Measurements from ENCODE around the gene TPCN2. TPM values are rescaled to one million over a fixed set of nuclear protein-coding genes. Genes with fewer than 3 reads are reported as not detected.
A peak's percentile ranks its signal among the peaks of the same experiment; 100 is the strongest.

The TPCN2 gene
- total RNA-seq, 1 experiment from 2014 or later, result 20.6 TPM

GRCh38 chr11:69044111-69045013 is 4.4 kb upstream of the TPCN2 start:
- H3K4me3 ChIP-seq (ENCODE audit: low read depth in 2 of 2, low read length in 2 of 2), result no peak overlapping the region
- ChIA-PET CTCF (interaction anchor here (0.5 to 1.3 kb wide), 10 partner anchors 9 to 906 kb away, joined by 3 to 5 read pairs (median 3); no protein-coding TSS in a partner anchor), POLR2A (interaction anchor here (0.5 kb wide), 1 partner anchor 25 kb away, joined by 4 read pairs; no protein-coding TSS in a partner anchor)
- intact Hi-C loops (cut with micrococcal nuclease; ENCODE audit: unreplicated experiment), result loop anchor here (5.0 kb wide), 1 partner anchor 142 kb away; the partner anchor contains the start of genes IGHMBP2 and MRPL21
- DNase-seq (ENCODE audit: low read depth, low spot score), result peak; percentile 42
- H3K27me3 ChIP-seq (ENCODE audit: control insufficient read depth, insufficient read depth, low read length), result no peaks in the 10 kb centered on the region
- peak; percentile 85 for ATAC-seq
- BruUV-seq (replicated peaks), result no TSS peak
- H3K9me3 ChIP-seq (ENCODE audit: control insufficient read depth, insufficient read depth, low read depth, low read length), result no peaks in the 10 kb centered on the region
- H3K36me3 ChIP-seq (ENCODE audit: control insufficient read depth, insufficient read depth, low read length), result no peaks in the 10 kb centered on the region; the same call in 1 of the 2 replicates
- H3K4me1 ChIP-seq (ENCODE audit: control insufficient read depth, insufficient read depth, low read length), result peaks cover 14% of the 10 kb centered on the region
- no peak overlapping the region for H3K27ac ChIP-seq (ENCODE audit: low read length)
- TF ChIP-seq TCF7L2 (IDR thresholded peaks at IDR 0.05; ENCODE audit: low read depth, low read length), result peak; percentile 69
- no peak for TF ChIP-seq REST (IDR thresholded peaks at IDR 0.05; ENCODE audit: insufficient read depth in 1 of 2, low read depth in 2 of 2, low read length in 1 of 2)
- peak; percentile 97 for TF ChIP-seq CTCF (IDR thresholded peaks at IDR 0.05)
- in situ Hi-C loops (cut with HindIII; ENCODE audit: low pct_unique_long_range_greater_than_20kb, low sequenced_read_pairs), result no loop called here

GRCh38 chr11:69048031-69048693 is 570 bp upstream of the TPCN2 start:
- intact Hi-C loops (cut with micrococcal nuclease; ENCODE audit: unreplicated experiment), result no loop called here
- Histone ChIP-seq H3K36me3 (ENCODE audit: control insufficient read depth, insufficient read depth, low read length) (no peaks in the 10 kb centered on the region; the same call in 1 of the 2 replicates), H3K27ac (ENCODE audit: low read length) (peak overlapping the region; percentile 87), H3K4me3 (ENCODE audit: low read depth in 2 of 2, low read length in 2 of 2) (peak overlapping the region; percentile 72 to 86), H3K9me3 (ENCODE audit: control insufficient read depth, insufficient read depth, low read depth, low read length) (no peaks in the 10 kb centered on the region), H3K4me1 (ENCODE audit: control insufficient read depth, insufficient read depth, low read length) (peaks cover 37% of the 10 kb centered on the region), H3K27me3 (ENCODE audit: control insufficient read depth, insufficient read depth, low read length) (no peaks in the 10 kb centered on the region)
- CTCF ChIA-PET, result interaction anchor here (0.6 to 0.7 kb wide), 2 partner anchors 250 to 415 kb away, joined by 3 to 4 read pairs; no protein-coding TSS in a partner anchor
- BruUV-seq (replicated peaks), result no TSS peak
- no peak for TF ChIP-seq SIN3A (IDR thresholded peaks at IDR 0.05; ENCODE audit: borderline replicate concordance, insufficient read depth, low read depth, low read length)
- ATAC-seq (0 out of 2 replicates have a peak, but pooled peaks have one; percentile 1), DNase-seq (ENCODE audit: low read depth, low spot score) (no peak)
- POLR2A ChIA-PET, result interaction anchor here (0.7 to 1.1 kb wide), 3 partner anchors 36 to 449 kb away, joined by 3 to 4 read pairs (median 3); no protein-coding TSS in a partner anchor
- in situ Hi-C loops (cut with HindIII; ENCODE audit: low pct_unique_long_range_greater_than_20kb, low sequenced_read_pairs), result no loop called here
